Mucosa of descending colon (tissue), 3 donors: ENCODE results near the gene SSR2. TPM values are rescaled to one million over a fixed set of nuclear protein-coding genes. Genes with fewer than 3 reads are reported as not detected.

ENCODE experiments used
- ATAC-seq: fragments of 200-7000 bp; cut with Tn5 transposase; one replicate; pipeline ENCODE4 v1.9.1; 2020; ENCODE audit warnings: mild to moderate bottlenecking, moderate library complexity
- DNase-seq, 3 donors: peaks; one replicate each; pipeline ENCODE4 v3.0.0-alpha.2; 2020
- H3K36me3 ChIP-seq: fragments of 200-600 bp; one replicate; pipeline ENCODE4 v1.8.0; 2021; ENCODE audit warnings: low read depth, mild to moderate bottlenecking
- H3K4me1 ChIP-seq: fragments of 200-600 bp; one replicate; pipeline ENCODE4 v1.8.0; 2021; ENCODE audit warnings: low read depth, mild to moderate bottlenecking
- H3K4me3 ChIP-seq: fragments of 200-600 bp; one replicate; pipeline ENCODE4 v1.8.0; 2021; ENCODE audit warnings: mild to moderate bottlenecking
- H3K9me3 ChIP-seq: fragments of 200-600 bp; one replicate; pipeline ENCODE4 v1.8.0; 2021; ENCODE audit warnings: mild to moderate bottlenecking
- CTCF ChIP-seq: fragments of 200-600 bp; IDR thresholded peaks from one replicate; pipeline ENCODE4 v1.8.0; 2022; ENCODE audit warnings: antibody characterized with exemption, mild to moderate bottlenecking
- intact Hi-C, 2 donors: fragments of 100-400 bp; cut with DNase I in 1 of 2; cut with micrococcal nuclease in 1 of 2; formaldehyde crosslinking; loops; one replicate each; pipeline versions ENCODE4 v1.11.0 to v1.11.1; 2022; cut with DNase I, micrococcal nuclease
- total RNA-seq, 3 donors: library from RNA; stranded (reverse); fragmentation: NEBNext Ultra II Directional in 2 of 3; extraction: Animal tissue kit (Norgen Biotek cat#: 25700) in 2 of 3; gene quantifications; one replicate each; pipeline versions ENCODE4 v1.2.1 to v1.2.4, GENCODE V29; 2021 to 2023
- donor health status: DM: no; HTN: no; CAD: no; lungs with moderate emphysema.
- donor health status: DM: no; HTN: no; CAD: no.
- donor health status: DM: no; HTN: yes; CAD: no.

Gene SSR2
- total RNA-seq, 3 donors from 2014 or later, result 144 to 203 (median 164) TPM

GRCh38 chr1:156001021-156001661 lies 19.6 kb downstream of the SSR2 start:
- ATAC-seq (peak; percentile 6), DNase-seq (peak in 2 of 3 donors; percentile 25 to 51)
- Histone ChIP-seq H3K9me3 (no peaks in the 10 kb centered on the region), H3K36me3 (no peaks in the 10 kb centered on the region), H3K4me1 (peaks cover 6% of the 10 kb centered on the region), H3K4me3 (no peak overlapping the region)
- TF ChIP-seq CTCF, result no peak
- intact Hi-C loops, result no loop called here

GRCh38 chr1:155999964-156000363 lies 20.8 kb downstream of the SSR2 start:
- Histone ChIP-seq H3K9me3 (no peaks in the 10 kb centered on the region), H3K4me1 (no peaks in the 10 kb centered on the region), H3K36me3 (no peaks in the 10 kb centered on the region), H3K4me3 (no peak overlapping the region)
- DNase-seq (no peak), ATAC-seq (no peak)
- intact Hi-C loops, result no loop called here
- TF ChIP-seq CTCF, result no peak

GRCh38 chr1:155996166-155996565 lies 24.6 kb downstream of the SSR2 start:
- no peak for ATAC-seq
- Histone ChIP-seq H3K36me3 (no peaks in the 10 kb centered on the region), H3K9me3 (no peaks in the 10 kb centered on the region), H3K4me1 (no peaks in the 10 kb centered on the region), H3K4me3 (no peak overlapping the region)
- intact Hi-C loops, result no loop called here
- no peak for TF ChIP-seq CTCF
- no peak for DNase-seq

GRCh38 chr1:155993595-155993994 lies 27.2 kb downstream of the SSR2 start:
- DNase-seq, result no peak
- Histone ChIP-seq H3K9me3 (no peaks in the 10 kb centered on the region), H3K4me1 (no peaks in the 10 kb centered on the region), H3K4me3 (no peak overlapping the region), H3K36me3 (no peaks in the 10 kb centered on the region)
- ATAC-seq, result no peak
- intact Hi-C loops, result no loop called here
- no peak for TF ChIP-seq CTCF

GRCh38 chr1:155990005-155990739 lies 30.6 kb downstream of the SSR2 start:
- Histone ChIP-seq H3K4me3 (no peak overlapping the region), H3K9me3 (no peaks in the 10 kb centered on the region), H3K36me3 (no peaks in the 10 kb centered on the region), H3K4me1 (no peaks in the 10 kb centered on the region)
- no peak for TF ChIP-seq CTCF
- intact Hi-C loops, result no loop called here
- ATAC-seq, result peak; percentile 35
- DNase-seq, result no peak
